Neural cell (in vitro differentiated cells): ENCODE results near the gene PRKG1.
"Not testable (repeated sequence)": the region's sequence is repeated elsewhere in the genome, so short reads cannot be mapped to it uniquely, and the experiment has no call there.

Experiments
- EP300 ChIP-seq: fragments of 450-650 bp; conservative IDR thresholded peaks from 2 replicates; pipeline ENCODE4 v1.6.1; 2014; ENCODE audit warnings: antibody characterized with exemption, mild to moderate bottlenecking, moderate library complexity; ENCODE audit not compliant: poor library complexity, severe bottlenecking
- POLR2AphosphoS5 ChIP-seq: IDR thresholded peaks from 2 replicates; pipeline ENCODE4 v1.6.1; 2012
- TF ChIP-seq, protein P1 (sequence below): fragments of 450-650 bp; IDR thresholded peaks from 2 replicates; pipeline ENCODE4 v1.5.1; 2014; ENCODE audit warnings: antibody characterized with exemption, mild to moderate bottlenecking, moderate library complexity; ENCODE audit not compliant: poor library complexity, severe bottlenecking

- not testable (repeated sequence) for TF ChIP-seq EP300, POLR2AphosphoS5
- TF ChIP-seq, protein P1, sequence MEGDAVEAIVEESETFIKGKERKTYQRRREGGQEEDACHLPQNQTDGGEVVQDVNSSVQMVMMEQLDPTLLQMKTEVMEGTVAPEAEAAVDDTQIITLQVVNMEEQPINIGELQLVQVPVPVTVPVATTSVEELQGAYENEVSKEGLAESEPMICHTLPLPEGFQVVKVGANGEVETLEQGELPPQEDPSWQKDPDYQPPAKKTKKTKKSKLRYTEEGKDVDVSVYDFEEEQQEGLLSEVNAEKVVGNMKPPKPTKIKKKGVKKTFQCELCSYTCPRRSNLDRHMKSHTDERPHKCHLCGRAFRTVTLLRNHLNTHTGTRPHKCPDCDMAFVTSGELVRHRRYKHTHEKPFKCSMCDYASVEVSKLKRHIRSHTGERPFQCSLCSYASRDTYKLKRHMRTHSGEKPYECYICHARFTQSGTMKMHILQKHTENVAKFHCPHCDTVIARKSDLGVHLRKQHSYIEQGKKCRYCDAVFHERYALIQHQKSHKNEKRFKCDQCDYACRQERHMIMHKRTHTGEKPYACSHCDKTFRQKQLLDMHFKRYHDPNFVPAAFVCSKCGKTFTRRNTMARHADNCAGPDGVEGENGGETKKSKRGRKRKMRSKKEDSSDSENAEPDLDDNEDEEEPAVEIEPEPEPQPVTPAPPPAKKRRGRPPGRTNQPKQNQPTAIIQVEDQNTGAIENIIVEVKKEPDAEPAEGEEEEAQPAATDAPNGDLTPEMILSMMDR = not testable (repeated sequence)
Observed at GRCh38 chr10:52247929-52248328, 1173.6 kb downstream of the PRKG1 start.
